NCI-H128 (cell line): ENCODE results near the gene SAXO1.

Experiments used
- DNase-seq: peaks from one replicate; lab custom pipeline; 2025; ENCODE audit not compliant: unreplicated experiment; lab: John Stamatoyannopoulos, UW

SAXO1 gene

DNA sequence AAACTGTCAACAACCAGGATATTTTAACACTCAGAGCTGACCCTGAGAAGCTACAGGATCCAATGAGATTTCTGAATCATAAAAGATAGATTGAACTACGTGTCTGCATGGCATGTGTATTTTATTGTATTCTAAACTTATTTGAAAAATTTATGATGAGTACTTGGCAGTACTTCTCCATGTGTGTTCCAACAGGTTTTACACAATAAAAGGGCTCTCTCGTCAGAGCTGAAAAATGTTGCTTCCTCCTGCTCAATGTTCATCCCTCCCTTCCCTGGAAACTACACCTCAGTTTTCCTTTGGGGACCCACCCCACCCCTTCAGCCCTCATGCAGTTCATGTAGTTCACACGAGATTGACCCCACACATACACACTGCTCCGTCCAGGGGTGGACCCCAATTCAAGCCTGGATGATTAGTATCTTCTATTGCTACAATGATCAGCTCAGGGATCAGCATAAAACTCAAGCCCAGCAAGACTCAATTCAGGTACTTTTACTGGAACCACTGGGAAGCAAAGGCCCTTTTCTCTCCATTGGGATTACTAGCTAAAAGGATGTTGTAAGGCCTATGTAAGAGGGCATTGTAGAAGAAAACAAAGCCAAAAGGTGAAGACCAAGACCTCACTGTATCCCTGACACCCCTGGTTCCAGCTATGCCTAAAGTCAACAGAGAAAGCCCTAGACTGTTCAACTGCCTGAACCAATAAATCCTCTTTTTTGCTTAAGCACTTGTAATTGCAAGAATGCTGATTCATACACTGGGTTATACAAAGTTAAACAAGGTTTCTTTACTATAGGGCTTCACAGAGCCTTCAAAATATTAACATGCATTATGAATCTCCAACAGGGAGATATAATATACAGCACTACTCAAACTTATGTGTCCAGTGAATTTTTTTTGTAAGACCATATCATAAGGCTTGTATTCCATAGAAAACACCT is 112.6 kb downstream of the SAXO1 start:
- DNase-seq = no peak

DNA sequence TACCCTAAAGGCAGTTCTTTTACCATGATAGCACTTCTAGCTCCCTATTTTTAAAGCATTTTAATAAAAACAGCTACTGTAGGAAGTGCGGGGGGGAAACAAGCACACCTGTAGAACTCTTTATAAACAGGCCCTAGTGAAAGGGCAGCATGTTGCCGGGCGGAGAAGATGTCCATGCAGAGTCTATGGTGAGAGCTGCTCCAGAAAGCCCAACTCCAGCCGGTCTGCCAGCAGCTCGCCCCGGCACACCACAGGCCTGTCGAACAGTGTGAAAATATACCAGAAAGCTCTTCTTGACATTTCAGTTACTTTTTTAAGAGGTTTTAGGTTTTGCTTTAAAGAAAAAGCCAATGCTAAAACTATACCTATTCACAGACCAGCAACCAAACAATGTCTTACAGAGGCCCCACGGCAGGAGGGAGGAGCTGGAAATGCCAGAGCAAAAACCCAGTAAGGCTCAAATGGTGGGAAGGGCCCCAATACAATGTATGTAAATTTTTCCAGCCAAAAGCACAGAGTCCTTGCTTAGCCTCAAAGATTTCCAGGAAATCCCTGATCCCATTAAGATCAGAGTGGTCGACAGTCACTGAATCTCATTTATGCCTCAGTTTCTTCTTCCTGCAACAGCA is 121.2 kb downstream of the SAXO1 start:
- no peak for DNase-seq

GRCh38 chr9:18910916-18911315 is 122.1 kb downstream of the SAXO1 start:
- DNase-seq = no peak

- no peak for DNase-seq
Observed at GRCh38 chr9:18910435-18910834, 122.6 kb downstream of the SAXO1 start.

GRCh38 chr9:18909140-18910018 is 123.6 kb downstream of the SAXO1 start:
- DNase-seq = no peak

- no peak for DNase-seq
Observed at GRCh38 chr9:18907927-18908625, 124.9 kb downstream of the SAXO1 start.

GRCh38 chr9:18906656-18907395 is 126.2 kb downstream of the SAXO1 start:
- DNase-seq = no peak

GRCh38 chr9:18905883-18906629 is 127.0 kb downstream of the SAXO1 start:
- DNase-seq = no peak

- no peak for DNase-seq
Observed at GRCh38 chr9:18905028-18905882, 127.8 kb downstream of the SAXO1 start.

DNA sequence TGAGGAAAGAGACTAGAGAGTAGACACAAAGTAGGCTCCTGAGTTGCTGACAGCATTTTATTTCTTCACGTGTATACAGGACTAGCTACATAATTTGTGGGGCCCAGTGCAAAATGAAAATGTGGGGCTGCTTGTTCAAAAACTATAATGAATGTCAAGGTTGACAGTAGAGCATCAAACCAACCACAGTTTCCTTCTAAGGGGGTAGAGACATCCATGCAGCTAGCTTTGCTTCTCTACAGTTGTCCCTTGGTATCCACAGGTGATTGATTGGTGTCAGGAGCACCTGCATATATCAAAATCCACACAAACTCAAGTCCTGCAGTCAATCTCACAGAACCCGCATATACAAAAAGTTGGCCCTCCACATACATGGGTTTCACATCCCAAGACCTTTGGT is 129.6 kb downstream of the SAXO1 start:
- DNase-seq = no peak

GRCh38 chr9:18896531-18897179 is 136.4 kb downstream of the SAXO1 start:
- DNase-seq = no peak

DNA sequence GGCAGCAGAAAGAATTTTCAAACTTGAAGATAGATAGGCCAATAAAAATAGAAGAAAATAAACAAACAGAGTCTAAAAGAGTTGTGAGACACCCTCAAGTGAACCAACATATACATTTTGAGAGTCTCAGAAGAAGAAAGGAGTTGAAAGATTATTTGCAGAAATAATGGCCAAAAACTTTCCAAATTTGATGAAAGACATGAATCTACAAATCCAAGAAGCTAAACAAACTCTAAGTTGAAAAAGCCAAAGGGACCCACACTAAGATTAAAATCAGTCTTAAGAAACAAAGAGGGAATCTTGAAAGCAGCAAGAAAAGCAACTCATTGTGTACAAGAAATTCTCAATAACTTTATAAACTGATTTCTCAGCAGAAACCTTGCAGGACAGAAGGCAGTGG is 137.0 kb downstream of the SAXO1 start:
- DNase-seq = no peak

GRCh38 chr9:18893491-18893890 is 139.5 kb downstream of the SAXO1 start:
- DNase-seq = no peak

DNA sequence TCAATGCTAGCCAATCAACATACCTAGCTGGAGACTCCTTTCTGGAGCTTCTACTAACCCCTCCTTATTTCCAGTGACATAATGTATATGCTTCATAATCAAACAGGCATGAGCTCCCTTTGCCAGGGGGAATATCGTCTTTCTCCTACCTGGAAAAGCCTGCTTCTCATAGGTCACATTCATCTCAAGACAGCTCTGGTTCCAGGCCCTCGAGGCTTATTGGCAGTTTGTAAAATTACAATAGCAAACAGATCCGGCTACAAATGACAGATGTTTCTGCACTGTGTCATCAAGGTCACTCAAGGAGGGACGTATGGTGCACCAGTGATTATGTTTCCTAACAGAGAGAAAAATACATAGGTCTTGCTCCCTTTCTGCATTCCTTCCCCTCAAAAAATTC is 140.0 kb downstream of the SAXO1 start:
- no peak for DNase-seq

GRCh38 chr9:18891946-18892670 is 140.9 kb downstream of the SAXO1 start:
- DNase-seq = no peak

DNA sequence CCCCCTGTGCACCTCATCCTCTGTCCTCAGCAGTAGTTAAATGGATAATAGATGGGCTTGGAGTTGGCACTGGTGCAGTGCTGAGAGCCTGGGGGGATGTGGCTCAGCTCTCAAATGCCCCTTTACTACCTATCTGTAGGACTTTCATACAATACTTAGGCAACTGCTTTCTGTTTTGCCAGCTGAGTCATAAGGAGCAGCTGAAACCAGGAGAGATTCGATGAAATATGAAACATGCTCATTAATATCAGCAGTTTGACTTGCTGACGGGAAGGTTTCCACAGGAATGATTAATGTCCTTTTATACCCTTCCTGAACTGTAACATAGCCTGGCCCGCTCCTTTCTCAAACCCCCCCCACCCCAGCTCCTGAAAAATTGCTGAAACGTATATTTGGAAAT is 142.6 kb downstream of the SAXO1 start:
- no peak for DNase-seq

GRCh38 chr9:18889550-18889949 is 143.5 kb downstream of the SAXO1 start:
- no peak for DNase-seq
